Ramos (cell line): ENCODE data around the gene ALDH2.
"Not testable (repeated sequence)": the region's sequence is repeated elsewhere in the genome, so short reads cannot be mapped to it uniquely, and the experiment has no call there.

Experiments
- in situ Hi-C: fragments of 300-500 bp; cut with MboI; formaldehyde crosslinking; loops from one replicate; pipeline ENCODE4 v1.14.3; 2022; ENCODE audit warnings: low sequenced_read_pairs; ENCODE audit not compliant: unreplicated experiment

ALDH2 gene

DNA sequence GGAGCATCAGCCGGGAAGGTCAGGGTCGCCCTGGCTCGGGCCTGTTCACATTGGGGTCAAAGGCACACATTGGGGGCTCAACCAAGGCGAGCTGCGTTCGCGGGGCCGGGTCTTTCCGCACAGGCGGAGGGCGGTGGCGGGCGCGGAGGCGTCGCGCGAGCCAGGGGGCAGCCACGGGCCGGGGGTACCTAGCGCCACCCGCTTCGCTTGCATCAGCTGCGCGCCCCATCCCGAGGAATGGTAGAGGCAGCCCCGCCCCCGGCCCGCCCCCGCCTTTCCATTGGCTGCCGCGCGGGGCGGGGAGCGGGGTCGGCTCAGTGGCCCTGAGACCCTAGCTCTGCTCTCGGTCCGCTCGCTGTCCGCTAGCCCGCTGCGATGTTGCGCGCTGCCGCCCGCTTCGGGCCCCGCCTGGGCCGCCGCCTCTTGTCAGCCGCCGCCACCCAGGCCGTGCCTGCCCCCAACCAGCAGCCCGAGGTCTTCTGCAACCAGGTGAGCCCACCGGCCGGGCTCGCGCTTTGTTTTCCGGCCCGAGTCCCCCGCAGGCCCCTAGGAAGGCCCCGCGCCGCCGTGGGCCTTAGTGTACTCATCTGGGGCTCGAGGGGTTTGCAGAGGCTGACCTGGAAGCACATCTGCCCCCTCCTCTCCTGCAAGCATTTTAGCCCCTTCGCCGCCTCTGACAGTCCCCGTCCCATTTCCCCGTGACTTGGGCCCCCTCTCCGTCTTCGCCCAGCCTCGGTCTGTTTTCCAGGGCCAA is at the start of gene ALDH2:
Gene ALDH2, plus strand, starts transcription at position 326 of the 754 bp plus-strand sequence. Its CDS starts 50 bp downstream, at position 376.
- in situ Hi-C loops, result no loop called here

GRCh38 chr12:111719316-111719715 is 47.4 kb upstream of the ALDH2 start:
- in situ Hi-C loops, result not testable (repeated sequence)

DNA sequence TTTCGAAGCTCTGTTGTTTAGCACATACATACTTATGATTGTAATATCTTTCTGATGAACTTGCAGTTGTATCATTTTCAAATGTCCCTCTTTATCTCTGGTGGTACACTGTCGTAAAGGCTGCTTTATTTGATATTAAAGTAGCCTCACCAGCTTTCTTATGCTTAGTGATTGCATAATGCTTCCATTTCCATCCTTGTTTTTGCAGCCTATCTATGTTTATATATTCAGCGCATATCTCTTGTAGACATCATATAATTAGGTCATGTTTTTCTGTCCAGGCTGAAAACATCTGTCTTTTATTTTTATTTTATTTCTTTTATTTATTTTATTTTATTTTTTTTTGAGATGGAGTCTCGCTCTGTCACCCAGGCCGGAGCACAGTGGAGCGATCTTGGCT is 46.3 kb upstream of the ALDH2 start:
- in situ Hi-C loops, result no loop called here

DNA sequence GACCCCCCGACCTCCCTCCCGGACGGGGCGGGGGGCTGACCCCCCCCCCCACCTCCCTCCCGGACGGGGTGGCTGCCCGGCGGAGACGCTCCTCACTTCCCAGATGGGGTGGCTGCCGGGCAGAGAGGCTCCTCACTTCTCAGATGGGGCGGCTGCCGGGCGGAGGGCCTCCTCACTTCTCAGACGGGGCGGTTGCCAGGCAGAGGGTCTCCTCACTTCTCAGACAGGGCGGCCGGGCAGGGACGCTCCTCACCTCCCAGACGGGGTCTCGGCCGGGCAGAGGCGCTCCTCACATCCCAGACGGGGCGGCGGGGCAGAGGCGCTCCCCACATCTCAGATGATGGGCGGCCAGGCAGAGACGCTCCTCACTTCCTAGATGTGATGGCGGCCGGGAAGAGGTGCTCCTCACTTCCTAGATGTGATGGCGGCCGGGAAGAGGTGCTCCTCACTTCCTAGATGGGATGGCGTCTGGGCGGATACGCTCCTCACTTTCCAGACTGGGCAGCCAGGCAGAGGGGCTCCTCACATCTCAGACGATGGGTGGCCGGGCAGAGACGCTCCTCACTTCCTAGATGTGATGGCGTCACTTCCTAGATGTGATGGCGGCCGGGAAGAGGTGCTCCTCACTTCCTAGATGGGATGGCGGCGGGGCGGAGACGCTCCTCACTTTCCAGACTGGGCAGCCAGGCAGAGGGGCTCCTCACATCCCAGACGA is 42.9 kb upstream of the ALDH2 start:
- in situ Hi-C loops, result not testable (repeated sequence)

DNA sequence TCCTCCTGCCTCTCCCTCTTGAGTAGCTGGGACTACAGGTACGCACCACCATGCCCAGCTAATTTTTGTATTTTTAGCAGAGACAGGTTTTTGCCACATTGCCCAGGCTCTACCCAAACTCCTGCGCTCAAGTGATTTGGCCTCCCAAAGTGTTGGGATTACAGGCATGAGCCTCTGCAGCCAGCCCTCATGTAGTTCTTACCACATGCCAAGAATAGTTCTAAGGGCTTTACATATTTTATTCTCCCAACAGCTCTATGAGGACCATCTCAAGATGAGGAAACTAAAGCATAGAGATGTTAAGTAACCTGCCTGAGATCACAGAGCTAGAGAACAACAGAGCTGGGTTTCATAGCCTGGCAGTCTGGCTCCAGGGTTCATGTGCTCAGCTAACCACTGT is 37.9 kb upstream of the ALDH2 start:
- in situ Hi-C loops, result no loop called here

DNA sequence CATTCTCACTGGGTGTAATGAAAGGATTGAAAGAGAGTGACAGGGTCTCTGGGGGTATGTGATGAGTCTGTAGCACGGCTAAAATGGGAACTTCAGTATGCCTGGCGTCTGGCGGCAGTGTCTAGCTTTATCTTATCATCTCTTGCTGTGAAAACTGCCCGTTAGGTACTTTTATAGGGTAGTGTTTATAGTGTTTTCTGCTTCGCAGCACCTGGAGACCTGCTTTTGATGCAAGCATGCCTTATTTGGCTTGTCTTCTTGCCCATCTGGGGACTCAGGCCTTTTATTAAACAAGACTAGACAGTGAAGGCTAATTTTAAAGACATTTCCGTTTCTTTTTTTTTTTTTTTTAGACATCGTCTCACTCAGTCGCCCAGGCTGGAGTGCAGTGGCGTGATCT is 36.3 kb upstream of the ALDH2 start:
- in situ Hi-C loops, result no loop called here

DNA sequence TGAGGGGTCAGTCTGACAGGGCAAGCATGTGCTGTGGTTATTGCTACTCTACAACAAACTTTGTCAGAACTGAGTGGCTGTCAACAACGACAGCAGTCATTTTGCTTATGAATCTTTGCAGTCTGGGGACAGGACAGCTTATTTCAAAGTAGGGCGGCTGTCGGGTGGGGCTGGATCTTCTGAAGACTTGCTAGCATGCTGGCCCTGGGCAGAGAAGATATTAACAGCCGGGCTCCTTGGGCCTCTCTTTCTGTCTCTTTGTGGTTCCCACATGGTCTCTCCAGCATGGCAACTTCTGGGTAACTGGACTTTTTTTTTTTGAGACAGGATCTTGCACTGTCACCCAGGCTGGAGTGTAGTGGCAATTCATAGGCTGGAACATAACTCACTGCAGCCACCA is 33.9 kb upstream of the ALDH2 start:
- in situ Hi-C loops, result no loop called here

GRCh38 chr12:111733340-111733915 is 33.3 kb upstream of the ALDH2 start:
- in situ Hi-C loops, result no loop called here

- in situ Hi-C loops, result not testable (repeated sequence)
These were observed 27.2 kb upstream of the ALDH2 start for GRCh38 chr12:111739524-111739923.

DNA sequence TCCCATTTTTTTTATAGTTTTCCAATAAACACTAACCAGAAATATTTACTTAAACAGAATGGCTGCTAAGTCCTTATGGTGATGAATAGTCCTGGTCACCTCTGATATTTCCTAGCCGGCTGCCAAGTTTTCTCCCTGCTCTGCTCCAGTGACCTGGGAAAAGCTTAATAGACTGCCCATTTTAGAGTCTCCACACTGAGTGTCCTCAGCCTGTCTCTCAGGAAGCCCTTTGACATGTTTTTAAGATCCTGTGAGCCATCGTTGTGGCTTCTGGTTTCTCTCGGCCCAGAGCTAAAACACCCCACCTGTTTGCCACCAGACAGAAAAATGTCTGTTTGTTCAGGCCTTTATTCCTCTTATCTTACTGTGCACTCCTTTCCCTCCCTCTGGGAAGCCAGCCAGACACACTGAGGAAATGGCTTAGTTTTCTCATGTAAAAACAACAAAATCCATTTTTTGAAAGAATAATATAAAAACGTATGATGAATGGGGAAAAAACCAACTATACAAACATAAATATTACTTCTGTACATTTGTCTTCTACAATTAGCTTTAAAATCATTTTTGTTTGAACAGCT is 25.4 kb upstream of the ALDH2 start:
- in situ Hi-C loops, result no loop called here

DNA sequence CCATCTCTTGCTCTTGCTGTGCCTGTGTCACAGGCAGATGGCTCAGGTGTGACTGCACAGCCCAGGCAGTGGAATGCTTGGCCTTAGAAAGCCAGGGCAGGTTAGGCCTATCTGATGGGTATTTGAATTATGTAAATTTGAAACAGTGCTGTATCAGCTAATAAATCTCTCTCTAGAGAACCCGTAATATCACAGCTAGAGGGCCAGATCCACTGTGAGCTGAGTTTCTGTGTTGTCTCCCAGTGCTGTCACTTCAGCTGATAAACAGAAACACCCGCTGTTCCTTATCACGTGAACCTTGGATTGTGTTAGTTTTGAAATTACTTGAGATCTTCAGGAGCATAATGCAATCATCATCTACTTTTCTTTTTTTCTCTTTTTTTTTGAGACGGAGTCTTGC is 21.5 kb upstream of the ALDH2 start:
- in situ Hi-C loops, result no loop called here

DNA sequence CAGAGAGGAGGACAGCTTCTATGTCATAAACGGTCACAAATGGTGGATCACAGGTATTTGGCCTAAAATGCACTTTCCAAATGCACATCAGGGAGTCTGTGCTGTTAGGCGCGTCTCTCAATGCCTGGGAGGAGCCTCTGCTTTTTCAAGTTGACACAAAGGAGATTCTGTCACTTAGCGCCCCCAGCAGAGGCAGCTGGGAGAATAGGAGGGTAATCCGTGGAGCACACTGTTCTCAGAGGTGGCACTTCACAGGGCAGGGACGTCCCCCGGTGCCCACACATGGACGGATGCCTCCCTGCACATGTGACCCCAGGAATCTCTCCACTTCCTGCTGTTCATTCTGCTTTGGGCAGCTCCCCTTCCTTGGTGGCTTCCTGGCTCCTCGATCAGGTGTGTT is 19.4 kb upstream of the ALDH2 start:
- in situ Hi-C loops, result no loop called here

DNA sequence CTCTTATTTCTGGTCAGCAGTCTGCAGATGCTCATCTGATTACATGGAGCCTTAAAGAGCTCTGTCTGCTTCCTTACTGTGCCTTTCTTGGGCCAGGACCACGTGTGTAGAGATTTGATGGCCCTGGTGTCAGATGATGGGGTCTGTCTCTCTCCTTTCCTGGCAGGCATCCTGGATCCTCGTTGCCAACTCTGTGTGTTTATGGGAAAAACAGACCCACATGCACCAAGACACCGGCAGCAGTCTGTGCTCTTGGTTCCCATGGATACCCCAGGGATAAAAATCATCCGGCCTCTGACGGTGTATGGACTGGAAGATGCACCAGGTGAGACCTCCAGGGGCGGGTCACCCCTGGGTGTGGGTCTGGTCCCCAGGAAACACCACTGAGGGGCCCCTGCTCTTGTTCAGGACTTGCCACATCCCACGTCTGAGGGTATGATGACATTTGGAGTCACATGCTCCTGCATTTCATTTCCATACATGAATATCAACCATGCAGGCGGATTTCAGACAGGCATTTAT is 18.5 kb upstream of the ALDH2 start:
- in situ Hi-C loops, result no loop called here

- in situ Hi-C loops, result no loop called here
These were observed 17.9 kb upstream of the ALDH2 start for GRCh38 chr12:111748867-111749266.

DNA sequence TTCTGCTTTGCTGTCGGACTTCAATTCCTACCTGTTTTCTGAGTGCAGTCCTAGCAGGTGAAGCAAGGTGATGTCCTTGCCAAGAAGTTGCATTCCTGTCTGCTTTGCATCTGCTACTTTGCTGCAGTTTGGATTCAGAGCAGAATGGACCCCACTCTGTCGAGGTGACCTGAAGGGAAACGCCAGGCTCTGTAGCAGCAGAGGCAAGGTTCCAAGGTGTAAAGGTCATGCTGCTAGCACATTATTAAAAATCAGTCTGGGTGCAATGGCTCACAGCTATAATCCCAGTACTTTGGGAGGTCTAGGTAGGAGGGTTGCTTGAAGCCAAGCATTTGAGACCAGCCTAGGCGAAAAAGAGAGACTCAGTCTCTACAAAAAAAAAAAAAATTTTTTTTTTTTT is 17.3 kb upstream of the ALDH2 start:
- in situ Hi-C loops, result no loop called here

- in situ Hi-C loops, result no loop called here
These were observed 13.4 kb upstream of the ALDH2 start for GRCh38 chr12:111753144-111753881.

DNA sequence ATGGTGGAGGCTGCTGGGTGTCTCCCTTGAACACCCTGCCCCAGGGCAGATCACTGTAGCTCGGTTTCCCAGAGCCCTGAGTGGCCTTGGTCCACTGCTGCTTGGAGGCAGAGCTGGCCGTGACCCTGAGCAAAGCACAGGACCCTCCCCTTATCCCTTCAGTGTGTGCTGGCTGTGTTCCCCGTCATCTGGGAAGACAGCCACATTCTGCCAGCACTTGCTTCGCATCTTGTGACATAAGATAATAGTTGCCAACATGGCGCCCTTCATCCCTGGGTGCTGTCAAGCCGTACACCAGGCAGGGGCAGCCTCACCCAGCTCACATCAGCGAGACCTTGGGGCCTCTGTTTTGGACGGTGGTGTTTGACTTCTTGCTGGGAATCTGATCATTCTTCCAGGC is 12.1 kb upstream of the ALDH2 start:
- in situ Hi-C loops, result loop anchor here (5.0 kb wide), 1 partner anchor 53 kb away; no protein-coding TSS in a partner anchor

DNA sequence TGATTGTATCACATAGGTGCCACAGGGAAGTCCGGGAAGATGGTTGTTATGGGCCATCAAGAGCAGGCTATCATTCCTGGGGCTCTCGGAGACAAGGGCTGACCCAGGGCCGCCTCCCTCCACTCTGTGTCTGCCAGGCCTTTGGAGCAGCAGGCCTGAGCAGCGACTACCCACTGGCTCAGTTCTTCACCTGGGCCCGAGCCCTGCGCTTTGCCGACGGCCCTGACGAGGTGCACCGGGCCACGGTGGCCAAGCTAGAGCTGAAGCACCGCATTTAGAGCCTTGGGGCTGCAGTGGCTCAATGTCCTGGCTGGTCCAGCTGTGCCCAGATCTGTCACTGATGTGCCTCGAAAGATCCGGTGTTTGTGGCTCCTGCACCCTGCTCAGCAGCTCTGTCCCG is 10.5 kb upstream of the ALDH2 start:
- in situ Hi-C loops, result loop anchor here (5.0 kb wide), 1 partner anchor 51 kb away; no protein-coding TSS in a partner anchor

GRCh38 chr12:111756681-111757080 is 10.1 kb upstream of the ALDH2 start:
- in situ Hi-C loops, result loop anchor here (5.0 kb wide), 1 partner anchor 51 kb away; no protein-coding TSS in a partner anchor
